ENCODE results near the gene EXOC2.

DNA sequence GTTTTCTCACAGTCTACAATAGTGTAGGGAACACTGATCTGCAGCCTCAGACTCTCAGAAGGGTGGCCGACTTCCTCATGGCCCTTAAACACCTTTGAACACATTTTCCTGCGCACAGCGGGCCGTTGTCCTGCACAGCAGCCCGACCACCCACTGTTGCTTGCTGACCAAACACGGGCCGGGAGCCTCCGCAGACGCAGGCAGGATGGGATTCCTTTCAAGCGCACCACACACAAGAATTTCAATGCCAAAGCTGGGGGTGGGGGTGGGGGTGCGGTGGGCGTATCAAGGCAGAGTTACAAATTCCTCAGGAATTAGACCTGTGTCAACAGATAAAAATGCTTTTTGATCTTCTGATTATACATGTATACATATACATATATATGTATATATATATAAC lies 110.6 kb downstream of the EXOC2 start:
- TF ChIP-seq ZNF292 (CRISPR knock-in tag; IDR thresholded peaks at IDR 0.05; ENCODE audit: borderline replicate concordance, low read depth), result no peak
- TF ChIP-seq RFX1 (IDR thresholded peaks at IDR 0.05), result no peak
- TF ChIP-seq, protein P1, sequence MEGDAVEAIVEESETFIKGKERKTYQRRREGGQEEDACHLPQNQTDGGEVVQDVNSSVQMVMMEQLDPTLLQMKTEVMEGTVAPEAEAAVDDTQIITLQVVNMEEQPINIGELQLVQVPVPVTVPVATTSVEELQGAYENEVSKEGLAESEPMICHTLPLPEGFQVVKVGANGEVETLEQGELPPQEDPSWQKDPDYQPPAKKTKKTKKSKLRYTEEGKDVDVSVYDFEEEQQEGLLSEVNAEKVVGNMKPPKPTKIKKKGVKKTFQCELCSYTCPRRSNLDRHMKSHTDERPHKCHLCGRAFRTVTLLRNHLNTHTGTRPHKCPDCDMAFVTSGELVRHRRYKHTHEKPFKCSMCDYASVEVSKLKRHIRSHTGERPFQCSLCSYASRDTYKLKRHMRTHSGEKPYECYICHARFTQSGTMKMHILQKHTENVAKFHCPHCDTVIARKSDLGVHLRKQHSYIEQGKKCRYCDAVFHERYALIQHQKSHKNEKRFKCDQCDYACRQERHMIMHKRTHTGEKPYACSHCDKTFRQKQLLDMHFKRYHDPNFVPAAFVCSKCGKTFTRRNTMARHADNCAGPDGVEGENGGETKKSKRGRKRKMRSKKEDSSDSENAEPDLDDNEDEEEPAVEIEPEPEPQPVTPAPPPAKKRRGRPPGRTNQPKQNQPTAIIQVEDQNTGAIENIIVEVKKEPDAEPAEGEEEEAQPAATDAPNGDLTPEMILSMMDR (CRISPR knock-in tag; IDR thresholded peaks at IDR 0.05), result no peak
- TF ChIP-seq, protein P2, sequence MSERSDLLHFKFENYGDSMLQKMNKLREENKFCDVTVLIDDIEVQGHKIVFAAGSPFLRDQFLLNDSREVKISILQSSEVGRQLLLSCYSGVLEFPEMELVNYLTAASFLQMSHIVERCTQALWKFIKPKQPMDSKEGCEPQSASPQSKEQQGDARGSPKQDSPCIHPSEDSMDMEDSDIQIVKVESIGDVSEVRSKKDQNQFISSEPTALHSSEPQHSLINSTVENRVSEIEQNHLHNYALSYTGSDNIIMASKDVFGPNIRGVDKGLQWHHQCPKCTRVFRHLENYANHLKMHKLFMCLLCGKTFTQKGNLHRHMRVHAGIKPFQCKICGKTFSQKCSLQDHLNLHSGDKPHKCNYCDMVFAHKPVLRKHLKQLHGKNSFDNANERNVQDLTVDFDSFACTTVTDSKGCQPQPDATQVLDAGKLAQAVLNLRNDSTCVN (CRISPR knock-in tag; IDR thresholded peaks at IDR 0.05; ENCODE audit: borderline replicate concordance), result no peak

Measured in HepG2 (cell line).